GM19023 (cell line): ENCODE results near the gene DIS3.
"Not testable (repeated sequence)": the region's sequence is repeated elsewhere in the genome, so short reads cannot be mapped to it uniquely, and the experiment has no call there.

ENCODE experiments used
- ATAC-seq: cut with Tn5 transposase; IDR thresholded peaks from one replicate; pipeline ENCODE4 v1.9.1; 2021; ENCODE audit warnings: mild to moderate bottlenecking, moderate library complexity; ENCODE audit not compliant: unreplicated experiment

DIS3 gene

DNA sequence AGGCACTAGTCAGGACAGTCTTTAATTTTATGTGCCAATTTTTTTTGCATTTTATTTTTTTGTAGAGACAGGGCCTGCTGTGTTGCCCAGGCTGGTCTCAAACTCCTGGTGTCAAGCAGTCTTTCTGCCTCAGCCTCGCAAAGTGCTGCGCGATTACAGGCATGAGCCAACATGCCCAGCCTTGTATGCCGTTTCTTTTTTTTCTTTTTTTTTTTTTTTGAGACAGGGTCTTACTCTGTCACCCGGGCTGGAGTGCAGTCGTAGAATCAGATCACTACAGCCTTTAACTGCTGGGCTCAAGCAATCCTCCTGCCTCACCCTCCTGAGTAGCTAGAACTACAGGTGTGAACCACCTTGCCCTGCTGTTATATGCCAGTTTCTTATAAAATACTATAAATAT lies 27.6 kb downstream of the DIS3 start:
- no peak for ATAC-seq

DNA sequence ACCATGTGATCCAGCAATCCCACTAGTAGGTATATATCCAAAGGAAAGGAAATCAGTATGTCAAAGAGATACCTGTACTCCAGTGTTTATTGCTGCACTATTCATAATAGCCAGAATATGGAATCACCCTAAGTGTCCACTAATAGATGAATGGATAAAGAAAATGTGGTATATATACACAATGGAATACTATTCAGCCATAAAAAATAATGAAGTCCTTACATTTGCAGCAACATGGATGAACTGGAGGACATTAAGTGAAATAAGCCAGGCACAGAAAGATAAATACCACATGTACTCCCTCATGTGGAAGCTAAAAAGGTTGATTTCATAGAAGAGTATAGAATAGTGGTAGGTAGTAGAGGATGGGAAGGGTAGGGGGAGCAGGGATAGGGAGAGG lies 30.5 kb downstream of the DIS3 start:
- ATAC-seq, result no peak

DNA sequence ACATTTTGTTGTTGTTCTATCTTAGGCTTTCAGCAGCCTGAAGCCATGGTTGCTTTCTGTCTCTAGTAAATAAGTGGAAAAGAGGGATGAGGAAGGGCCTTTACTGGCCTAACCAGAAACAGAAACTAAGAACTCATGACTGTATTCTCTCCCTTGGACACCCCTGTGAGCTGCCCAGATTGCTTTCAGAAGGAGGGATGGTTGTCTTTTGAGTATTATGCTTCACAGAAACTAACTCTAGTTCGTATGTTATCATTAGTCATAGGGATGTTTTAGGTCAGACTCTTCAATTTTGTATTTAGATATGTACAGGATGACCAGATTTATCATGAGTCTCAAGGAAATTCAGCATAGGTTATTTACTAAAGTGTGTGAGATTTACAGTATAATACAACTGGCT lies 36.4 kb downstream of the DIS3 start:
- ATAC-seq, result no peak

DNA sequence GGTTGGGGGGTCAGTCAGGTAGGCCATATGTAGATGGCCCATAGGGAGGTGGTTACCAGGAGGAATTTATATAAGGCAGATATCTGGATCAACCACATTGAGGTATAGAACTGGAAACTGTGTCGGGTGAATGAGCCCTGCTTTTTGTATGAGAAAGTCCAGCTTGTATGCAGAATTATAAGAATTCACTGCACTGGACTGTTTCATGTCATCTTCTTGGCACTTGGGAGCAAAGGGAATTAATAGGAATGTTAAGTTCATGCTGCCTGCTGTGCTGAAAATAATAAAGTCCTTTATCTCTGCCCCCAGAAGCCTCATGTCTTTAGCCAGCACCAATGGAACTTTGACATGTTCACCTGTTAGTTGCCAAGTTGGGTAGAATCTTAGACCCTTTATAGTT lies 41.7 kb downstream of the DIS3 start:
- ATAC-seq, result no peak

DNA sequence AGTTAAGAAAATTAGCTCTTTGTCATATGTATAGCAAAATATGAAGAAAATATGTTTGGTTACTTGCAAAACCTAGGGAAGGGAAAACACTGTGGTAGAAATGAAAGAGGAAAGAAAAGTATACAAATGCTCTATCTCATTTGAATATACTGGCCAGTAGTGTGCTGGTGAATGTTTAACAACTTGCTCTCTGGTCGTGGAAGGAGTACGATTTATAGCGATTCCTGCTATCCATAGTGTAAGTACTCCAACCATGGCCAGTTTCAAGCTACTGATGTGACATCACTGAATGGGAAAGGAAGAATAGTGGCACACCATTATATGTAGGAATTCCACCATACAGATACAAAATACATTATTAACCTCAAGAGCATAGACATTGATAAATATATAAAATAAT lies 44.7 kb downstream of the DIS3 start:
- ATAC-seq, result no peak

DNA sequence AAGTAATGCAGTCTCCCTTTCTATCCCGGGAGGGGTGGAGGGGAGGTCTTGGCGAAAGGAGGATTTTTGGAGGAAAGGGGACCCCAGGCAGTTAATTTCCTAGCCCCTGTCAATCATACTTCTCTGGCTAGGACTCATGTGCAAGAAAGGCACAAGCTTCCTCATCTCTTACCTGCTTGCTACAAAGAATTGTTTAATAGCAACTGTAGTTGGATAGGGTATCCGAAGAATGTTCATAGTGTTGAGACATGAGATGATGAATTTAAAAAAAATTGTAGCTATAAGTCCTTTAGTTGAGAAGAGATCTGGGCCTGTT lies 53.5 kb downstream of the DIS3 start:
- no peak for ATAC-seq

DNA sequence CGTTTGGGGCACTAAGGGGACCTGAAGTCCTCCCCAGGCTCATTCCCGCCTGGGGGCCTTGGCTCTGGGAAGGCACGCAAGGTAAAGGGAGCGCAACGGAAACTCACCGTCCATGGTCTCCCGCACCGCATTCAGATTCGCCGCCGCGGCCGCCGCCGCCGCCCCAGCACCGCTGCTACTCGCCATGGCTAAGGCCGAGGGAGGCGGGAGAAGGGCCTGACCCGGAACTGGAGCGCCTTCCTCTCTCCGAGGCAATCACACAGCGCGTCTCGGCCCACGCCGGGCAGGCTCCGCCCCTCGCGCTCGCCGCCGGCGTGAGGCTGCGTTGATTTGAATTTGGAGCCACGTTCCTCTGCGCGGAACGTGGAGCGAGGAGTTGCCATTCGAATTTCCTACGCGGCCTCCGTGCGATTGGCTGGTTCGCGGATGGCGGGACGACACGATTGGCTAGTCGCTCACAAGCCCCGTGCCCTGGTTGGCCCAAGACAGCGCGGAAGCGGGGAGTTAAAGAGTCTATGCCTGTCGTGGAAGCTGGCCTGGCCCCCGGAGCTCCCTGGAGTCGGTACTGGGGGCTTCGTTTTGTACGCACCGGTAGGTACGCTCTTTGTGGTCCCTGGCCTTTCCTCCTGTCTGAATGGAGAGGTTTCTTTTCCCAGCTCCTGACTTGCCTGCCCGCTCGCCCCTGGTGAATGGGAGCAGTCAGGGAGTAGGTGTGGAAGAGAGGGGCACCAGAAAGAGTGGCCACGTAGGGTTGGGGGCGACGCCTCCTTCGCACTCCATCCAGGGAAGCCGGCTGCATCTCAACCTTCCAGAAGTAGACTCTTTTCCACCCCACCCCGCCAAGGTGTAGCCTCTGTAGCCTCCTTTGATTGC lies 54.0 kb downstream of the DIS3 start, which contains the start of the genes BORA and MZT1:
TSS of gene BORA (plus strand) at position 507 of the 873 bp plus-strand sequence. CDS start 1,018 bp downstream, outside the sequence.
TSS of gene MZT1 (minus strand) at position 213 of the 873 bp plus-strand sequence. CDS start at position 186, 27 bp downstream.
- ATAC-seq, result peak; percentile 96

DNA sequence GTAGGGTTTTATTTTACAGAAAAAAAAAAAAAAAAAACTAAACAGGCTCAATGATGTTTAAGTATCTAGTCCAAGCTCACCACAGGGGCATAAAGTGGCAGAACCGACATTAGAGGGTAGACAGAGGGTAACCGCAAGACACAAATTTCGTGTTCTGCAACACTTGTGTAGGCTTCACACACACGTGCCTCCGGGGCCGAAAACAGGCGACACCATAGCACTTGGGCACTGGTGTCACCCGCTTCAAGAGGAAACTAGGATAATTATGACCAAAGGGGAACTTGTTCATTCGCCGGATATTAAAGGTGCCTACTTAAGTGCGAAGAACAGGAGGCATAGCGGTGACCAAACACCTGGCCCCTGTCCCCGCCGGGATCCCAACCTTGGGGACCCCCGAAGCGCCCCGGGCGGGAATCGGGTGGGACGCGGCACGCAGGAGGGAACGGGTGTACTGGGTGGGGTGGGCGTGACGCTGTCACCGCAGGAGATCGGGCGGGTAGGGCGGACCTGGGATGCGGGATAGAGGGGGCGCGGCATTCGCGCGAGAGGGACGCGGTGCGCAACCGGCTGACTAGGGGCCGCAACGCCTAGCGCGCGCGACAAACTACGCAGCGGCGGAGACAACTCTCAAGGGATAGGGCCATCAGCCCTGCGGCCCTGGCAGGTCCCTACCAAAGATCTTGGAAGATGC lies 54.8 kb downstream of the DIS3 start:
- ATAC-seq, result peak; percentile 29

DNA sequence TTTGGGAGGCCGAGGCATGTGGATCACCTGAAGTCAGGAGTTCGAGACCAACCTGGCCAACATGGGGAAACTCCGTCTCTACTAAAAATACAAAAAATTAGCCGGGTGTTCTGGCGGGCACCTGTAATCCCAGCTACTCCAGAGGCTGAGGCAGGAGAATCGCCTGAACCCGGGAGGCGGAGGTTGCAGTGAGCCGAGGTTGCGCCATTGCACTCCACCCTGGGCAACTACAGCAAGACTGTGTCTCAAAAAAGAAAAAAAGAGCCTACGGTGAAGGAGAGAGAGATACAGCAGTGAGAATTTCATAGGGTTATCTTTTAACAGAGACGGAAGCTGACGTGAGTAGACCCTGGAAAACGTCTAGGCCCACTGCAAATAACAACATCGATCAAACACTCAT lies 55.5 kb downstream of the DIS3 start:
- not testable (repeated sequence) for ATAC-seq

DNA sequence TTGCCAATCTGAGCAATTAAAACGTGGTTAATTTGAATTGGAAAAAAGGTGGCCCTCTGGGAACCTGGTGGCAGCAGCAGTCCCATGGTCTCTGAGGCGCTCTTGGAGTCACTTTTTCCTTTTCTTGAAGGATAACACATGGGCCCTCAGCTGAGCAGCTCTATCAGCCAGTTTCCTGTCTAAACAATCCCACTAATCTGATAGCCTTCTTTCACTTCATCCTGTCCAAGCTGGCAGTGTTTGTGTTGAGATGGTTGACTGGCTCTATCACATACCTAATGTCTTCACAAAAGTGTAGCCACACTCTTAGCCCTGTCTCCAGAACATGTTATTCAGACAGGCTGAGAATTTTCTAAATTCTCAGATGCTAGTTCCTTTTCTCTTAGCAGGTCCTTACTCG lies 64.9 kb downstream of the DIS3 start:
- ATAC-seq, result no peak
